CD4-positive, alpha-beta T cell treated with Interleukin-10 for 1 hour (primary cell): ENCODE data around the gene MARCOL.

Source experiments
- DNase-seq: peaks from one replicate; pipeline ENCODE4 v3.0.0-alpha.2; 2020

The MARCOL gene, protein sequence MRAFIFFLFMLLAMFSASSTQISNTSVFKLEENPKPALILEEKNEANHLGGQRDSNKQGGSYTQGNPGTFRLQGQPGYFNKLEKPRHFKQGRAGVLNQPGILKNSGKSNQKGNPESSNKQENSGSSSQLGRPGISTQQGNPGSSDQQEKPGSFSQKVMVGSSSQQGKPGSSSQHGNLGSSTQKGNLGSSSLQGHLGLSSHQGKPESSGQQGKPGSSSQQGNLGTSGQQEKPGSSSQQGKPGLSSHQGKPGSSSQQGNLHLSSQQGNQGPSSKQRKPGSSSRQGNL

DNA sequence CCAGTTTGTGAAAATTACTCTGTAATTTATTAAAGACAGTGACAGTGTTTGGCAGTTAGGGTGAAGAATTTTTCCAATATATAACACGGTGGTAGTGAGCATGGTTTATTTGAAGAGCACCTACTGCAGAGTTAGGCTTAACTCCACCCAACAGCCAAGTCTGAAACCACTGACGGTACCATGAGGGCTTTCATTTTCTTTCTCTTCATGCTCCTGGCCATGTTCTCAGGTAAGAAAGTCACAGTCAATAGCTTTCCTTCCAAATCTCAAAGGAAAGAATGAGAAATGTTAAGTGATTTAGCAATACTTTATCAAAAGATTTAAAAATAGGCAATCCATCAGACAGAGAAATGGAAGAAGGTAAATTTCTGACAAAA lies at the start of gene MARCOL:
MARCOL (plus strand) TSS at position 108 of the 377 bp plus-strand sequence; CDS start at position 181, 73 bp downstream.
- DNase-seq = no peak

DNA sequence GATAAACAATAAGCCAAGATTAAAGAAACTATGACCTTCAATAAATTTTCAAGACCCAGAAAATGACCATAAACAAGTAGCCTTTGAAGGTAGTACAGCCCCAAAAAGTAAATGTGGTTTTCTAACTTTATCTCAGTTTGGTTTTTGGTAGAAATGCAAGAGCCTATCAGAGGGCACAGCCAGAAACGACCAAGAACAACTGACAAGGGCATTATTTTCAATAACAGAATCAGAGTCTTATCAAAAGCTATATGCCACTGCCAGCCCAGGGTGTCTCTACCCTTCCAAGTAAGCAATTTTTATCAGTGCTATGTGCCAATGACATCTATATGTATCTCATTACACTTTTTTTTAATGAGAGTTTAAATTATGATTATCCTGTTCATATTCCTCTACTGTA lies 47.3 kb upstream of the MARCOL start:
- DNase-seq = no peak

DNA sequence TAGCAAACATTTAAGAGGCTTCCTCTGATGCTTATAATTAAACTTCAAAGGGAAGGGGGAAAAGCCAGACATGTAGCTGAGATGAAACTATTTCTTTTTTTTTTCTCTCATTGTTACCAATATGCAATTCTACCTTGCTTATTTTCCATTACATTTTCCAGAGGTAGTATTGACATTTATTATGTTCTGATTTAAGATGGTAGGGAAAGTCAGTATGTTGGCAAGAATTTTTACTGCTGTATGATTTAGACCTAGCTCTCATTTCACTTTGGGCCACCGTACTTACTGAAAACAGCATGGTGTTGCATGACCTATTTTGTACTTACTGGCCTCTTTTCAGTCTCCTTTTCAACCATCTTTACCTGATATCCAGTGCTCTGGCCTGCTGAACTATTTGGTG lies 45.1 kb upstream of the MARCOL start:
- DNase-seq = no peak

DNA sequence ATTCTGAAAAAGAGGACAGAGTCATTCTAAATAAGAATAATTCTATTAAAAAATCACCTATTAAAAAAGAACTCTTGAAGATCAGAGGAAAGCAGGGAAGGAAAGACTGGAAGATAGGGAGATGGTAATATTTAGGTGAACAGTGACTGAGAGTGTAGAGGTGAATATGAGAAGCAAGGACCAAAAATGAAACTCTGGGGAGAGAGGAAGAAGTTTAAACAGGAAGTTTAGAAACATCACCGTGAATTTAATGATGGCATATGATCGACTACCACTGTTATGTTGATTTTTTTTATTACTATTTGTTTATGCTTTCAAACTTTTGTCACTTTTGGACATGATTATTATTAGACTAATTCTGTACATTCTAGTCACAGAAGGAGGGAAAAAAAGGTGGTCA lies 37.2 kb upstream of the MARCOL start:
- DNase-seq = no peak

DNA sequence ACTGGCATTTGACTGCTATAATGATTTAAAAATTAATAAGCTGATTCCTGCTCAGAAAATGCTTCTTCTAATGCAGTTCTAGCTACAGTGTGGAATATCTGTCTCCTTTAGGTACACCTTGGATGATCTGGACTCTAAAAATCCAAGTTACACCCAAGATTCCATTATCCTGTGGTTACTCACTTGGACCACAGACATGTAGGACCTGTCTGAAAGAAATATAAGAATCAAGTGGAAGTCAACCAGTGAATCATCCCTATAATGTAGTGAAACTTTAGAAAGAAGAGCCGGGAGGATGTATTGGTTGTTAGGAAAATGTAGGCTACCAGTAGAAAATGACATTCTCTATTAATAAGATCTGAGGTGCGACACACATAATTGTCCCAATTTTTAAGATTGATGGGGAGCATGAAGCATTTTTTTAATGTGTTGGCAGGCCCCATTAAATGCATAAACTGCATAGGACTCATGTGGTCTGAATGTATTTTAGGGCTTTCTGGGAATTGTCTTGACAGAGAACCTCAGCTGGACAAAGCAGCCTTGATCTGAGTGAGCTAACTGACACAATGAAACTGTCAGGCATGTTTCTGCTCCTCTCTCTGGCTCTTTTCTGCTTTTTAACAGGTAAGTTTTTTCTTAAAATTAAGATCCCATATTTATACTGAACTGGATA lies 35.7 kb upstream of the MARCOL start, which contains the start of gene SPINK6:
SPINK6 (plus strand) TSS at position 512 of the 673 bp plus-strand sequence; CDS start at position 567, 55 bp downstream.
- no peak for DNase-seq

DNA sequence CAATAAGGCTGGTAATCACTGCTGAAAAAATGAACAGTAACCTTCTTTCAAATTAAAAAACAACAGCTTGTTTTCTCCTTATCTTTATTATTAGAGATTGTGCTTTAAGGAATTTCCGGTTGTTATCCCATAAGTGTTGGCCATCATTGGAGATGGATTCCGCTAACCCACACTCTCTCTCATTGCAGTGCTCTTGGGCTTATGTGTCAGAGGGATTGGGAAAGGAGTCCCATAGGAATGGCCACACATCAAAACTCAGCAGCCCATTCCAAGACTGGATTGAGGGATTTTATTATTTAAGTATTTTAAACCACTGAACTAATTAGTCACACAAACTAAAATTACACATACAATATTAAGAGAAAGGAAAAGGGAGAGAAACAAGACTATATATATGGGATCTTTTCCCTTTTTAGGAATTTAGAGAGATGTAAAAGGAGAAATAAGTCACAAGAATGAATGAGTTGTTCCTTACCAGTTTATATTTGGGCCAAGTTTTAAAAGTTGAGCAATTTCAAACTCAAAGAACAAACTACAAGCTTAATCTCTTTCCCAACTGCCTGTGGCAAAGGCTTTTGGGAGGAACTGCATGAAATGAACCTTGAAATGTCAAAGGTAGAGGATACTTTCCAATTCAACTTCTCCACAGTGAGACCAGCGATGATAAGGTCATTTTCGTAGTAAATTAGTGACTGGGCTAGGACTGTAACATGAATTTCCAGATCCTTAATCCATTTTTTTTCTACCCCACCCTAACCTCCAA lies 33.1 kb upstream of the MARCOL start:
- no peak for DNase-seq

DNA sequence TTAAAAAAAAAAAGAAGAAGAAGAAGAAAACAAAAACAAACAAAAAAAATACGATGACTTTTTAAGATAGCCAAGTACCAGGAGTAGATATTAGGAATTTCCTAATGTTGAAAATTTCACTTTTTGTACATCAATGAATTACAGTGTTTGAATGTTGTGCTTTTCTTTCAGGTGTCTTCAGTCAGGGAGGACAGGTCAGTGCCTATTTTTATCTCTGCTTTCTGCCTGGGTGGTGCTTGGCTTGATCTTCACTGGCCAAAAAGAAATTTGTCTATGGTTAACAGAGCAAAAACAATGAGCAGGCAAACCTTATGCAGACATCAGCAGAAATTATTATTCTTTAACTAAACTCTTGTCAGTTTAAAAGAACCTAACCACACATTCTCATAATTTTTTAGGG lies 32.5 kb upstream of the MARCOL start:
- no peak for DNase-seq

DNA sequence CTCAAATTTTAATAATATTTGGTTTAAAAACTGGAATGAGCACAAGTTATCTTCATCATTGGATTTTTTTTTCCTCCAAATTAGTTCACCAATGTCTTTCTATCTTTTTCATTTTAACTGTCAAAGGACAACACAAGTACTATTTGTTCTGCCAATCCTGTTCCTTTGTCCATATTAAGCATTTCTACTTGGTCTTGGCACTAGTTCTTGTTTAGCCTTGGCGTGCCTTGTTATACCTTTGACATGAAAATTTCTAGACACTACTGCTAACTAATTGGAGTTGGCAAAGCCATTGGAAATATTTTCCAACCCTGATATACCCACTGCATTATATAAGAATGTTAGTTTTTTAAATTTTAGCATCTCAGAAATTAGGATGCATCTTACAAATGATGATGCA lies 31.7 kb upstream of the MARCOL start:
- no peak for DNase-seq

DNA sequence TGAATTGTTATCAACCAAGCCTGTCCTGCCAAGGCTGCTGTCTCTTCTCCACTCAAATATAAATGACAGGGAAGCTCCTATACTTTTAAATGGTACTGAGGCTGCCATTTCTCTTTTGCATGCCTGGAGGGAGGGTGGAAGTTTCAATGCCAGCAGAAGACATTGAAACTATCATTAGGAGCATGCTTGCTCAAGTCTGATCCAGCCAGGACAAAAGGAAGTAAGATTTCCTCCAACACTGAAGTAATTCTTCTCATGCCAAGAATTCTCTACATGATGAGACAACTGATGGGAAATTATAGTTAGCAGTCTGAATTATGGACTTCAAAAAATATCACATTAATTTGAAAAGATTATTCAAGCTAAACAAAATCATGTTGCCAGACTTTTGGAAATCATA lies 30.1 kb upstream of the MARCOL start:
- no peak for DNase-seq

DNA sequence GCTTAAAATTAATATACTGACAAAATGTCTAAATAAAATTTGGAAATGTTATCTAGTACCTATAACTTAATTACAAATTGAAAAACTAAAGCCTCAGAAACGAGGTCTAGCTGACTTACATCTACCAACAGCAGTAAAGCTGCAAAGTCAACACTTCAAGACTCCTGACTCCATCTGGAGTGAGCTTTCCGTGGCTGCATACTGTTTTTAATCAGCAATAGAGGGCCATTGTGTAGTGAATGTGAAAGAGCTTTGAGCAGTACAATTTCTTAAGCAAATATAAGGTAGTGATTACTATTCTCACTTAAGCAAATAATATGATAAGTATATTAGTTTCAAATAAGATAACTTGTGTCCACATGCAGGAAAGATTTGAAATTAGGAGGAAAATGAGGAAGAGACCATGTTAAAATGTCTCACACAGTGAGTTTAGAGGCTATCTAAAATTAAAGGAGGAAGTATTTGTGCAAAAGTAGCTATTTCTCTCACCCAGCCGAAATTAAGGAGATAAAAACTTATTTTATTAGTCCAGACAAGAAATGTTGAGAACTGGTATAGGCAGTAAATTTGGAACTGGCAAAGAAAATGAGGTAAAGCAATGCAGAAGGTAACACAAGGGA lies 29.1 kb upstream of the MARCOL start:
- DNase-seq = no peak

DNA sequence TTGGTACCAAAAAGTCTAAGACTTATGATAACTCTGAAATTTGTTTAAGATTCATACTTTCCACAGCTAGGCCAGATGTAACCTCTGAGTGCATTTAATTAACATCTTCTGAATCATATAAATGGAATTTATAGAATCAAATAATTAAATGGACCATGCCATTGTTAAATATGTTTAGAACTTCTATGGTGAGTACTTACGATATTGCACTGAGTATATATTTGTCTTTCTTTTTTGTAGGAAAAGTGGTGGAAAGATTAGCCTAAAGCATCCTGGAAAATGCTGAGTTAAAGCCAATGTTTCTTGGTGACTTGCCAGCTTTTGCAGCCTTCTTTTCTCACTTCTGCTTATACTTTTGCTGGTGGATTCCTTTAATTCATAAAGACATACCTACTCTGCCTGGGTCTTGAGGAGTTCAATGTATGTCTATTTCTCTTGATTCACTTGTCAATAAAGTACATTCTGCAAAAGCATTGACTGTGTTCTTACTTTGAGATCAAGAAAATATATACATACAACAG lies 23.6 kb upstream of the MARCOL start:
- no peak for DNase-seq

DNA sequence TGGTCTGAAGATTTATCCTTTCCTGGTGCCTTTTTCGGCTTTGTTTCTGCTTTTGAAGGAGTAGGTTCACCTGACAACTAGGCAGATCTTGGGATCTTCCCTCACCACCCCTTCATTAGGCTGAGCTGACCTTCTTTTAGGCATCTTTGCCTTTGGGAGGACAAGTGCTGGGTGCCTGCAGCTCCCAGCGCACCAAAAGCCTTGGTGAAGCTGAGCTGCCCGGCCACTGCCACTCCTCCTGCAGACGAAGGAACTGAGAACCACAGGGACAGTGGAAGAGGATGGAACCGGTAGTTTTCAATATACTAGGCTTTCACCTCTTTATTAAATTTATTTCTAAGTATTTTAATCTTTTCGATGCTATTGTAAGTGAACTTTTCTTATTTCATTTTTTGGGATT lies 16.8 kb upstream of the MARCOL start:
- DNase-seq = no peak

DNA sequence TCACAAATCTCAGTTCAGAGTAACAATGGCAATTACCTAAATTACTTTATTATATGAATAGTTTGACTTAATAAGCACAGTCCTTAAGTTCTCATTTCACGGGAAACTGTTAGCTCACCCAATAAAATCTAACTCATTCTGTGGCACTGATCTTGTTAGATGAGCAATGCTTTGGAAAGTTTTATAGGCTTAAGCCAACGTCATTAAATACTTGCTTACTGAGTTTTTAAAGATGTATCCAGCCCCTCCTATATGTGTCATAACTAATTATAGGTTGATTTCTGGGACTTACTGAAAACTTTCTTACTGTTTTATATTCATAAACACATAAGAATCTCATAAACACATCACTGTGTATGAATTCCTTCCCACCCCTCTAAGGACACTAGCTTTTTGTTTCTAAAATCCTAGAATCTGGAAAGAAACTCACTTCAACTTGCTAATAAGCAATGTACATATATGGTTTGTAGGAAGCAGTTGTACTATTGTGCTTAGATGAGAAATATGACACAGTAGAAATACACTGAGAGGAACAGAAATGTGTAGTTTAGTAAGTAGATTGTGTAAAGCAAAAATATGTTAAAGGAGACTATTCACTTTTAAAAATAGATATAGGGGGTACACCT lies 14.1 kb upstream of the MARCOL start:
- no peak for DNase-seq

DNA sequence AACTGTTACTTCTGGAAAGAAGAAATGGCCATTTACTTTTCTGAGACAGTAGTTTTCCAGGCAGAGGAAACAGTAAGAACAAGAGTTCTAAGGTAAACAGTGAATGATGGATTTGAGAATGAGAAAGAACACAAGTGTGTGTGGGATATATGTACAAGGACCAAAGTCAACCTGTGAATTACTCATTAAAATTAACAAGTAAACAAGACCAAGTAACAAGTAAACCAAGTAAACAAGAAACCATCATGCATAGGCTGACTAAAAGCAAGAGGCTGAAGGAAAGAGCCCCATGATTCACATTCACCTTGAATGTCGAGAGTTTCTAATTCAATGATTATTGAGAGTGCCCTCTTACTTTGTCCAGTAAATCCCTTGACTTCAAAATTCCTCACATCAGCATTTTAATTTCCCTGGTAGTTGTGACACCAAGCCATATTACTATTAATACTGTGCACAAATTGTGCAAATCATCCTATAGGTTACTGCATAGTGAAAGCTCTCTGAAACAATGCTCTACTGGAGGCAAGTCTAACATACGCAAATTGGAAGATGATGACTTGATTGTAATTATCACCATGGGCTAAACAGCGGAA lies 9.8 kb upstream of the MARCOL start:
- no peak for DNase-seq

DNA sequence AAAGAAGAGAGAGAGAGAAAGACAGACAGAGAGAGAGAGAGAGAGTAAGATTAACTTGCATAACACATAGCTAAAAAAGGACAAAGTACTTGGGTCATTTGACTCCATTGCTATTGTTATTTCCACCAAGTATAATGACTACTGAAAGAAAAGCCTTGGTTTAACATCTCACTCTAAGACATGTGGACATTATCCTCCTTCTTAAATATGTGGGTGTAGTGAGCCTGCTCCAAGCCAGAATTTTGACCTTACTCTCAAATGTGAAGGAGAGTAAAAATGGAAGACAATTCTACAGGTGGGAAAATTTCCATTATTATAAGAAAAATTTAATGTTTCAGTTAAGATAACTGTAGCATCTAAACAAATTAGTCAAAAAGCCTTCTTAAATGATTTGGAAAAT lies 8.5 kb upstream of the MARCOL start:
- no peak for DNase-seq

DNA sequence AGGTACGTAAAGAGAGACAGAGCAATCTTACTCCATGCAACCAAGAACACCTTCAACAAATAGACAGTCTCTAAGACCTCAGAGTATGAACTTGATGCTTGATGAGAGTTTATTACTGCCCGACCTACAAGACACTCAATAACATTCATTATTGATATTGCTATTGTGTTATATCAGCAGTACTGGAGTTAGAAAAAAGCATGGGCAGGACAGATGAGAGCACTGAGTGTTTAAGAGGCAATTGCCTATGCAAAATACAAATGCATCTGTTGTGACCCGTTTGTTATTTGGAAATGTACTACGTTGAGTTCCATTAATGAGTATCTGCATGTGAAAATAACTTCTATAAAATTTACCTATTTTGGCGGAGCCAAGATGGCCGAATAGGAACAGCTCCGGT lies 8.1 kb upstream of the MARCOL start:
- no peak for DNase-seq

DNA sequence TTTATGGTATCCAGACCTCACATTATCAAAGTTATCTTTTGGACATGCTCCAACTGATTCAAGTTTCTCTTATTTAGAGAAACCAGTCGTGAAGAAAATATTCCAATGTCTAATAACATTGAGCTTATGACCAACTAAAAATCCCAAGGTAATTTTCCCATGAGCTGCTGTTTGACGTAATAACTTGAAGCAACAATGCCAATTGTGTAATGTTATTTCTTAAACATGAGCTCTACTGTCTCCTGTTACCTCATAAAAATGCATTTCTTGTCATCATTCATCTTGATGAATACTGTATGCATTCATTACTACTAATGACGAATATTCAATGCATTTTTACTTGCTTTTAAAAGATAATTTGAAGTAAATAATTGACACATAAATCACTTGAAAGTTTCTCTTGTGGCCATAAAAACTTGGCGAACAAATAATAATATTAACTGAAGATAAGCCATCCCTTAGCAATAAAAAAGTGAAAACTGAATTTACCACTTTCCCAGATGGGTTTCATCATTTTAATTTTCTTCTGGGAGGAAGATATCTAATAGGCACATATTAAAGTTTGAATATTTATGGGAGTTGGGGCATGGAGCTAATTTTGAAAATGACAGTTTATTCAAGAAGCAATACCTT lies 424 bp upstream of the MARCOL start:
- DNase-seq = no peak

DNA sequence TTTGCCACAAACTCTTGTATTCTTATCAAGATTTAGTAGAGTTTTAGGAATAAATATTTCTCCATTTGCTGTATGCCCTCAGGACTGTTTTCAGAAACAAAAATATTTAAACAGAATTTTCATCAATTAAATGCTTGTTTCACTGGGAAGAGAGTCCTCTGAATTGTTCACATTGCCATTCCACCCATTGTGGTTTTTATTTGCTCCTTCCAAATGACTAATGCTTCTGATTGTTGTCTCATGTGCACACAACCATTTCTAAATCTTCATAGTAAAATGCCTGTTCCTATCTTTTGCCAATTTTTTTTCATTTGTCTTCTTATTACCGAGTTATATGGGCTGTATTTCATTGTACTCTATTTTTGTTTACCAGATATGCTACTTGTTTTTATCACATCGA lies 10.6 kb downstream of the MARCOL start:
- no peak for DNase-seq

DNA sequence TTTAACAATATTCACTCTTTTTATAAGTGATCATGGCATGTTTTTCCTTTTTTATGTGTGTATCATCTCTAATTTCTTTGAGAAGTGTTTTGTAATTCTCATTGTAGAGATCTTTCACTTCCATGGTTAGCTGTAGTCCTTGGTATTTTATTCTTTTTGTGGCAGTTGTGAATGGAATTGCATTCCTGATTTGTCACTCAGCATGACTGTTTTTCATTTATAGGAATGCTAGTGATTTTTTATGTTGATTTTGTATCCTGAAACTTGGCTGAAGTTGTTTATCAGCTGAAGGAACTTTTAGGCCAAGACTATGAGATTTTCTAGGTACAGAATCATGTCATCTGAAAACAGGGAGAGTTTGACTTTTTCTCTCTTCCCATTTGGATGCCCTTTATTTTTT lies 17.1 kb downstream of the MARCOL start:
- DNase-seq = no peak

DNA sequence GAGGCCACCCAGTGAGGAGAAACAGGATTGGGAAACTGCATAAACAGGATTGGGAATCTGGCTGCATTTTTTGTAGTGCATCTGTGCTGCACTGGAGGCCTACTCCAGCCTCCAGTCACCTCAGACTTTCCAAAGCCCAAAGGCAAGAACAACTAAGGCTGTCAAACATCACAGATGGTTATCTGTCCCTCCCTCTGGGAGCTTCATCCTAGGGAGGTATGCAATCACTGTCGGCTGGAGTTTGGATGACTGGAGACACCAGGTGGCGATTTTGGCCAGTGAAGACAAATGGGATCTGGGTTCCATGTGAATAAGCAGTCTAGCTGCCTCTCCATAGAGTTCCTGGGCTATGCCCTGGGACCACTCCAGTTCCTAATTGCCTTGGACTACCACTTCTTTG lies 21.0 kb downstream of the MARCOL start:
- no peak for DNase-seq

DNA sequence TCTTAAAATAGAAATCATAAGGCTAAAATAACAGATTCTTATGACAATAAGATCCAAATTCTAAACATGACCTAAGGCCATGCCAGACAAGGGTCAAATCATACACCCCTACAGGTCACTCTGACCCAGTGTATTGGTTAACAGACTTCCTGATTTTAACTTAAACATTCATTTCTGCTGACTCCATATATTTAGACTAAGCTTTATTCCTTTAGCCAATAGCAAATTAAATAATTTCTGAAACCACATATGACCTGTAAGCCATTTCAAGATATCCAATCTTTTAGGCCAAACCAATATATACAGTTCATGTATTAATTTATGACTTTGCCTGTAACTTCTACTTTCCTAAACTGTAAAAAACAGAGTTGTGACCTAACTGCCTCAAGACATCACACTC lies 22.9 kb downstream of the MARCOL start:
- no peak for DNase-seq

DNA sequence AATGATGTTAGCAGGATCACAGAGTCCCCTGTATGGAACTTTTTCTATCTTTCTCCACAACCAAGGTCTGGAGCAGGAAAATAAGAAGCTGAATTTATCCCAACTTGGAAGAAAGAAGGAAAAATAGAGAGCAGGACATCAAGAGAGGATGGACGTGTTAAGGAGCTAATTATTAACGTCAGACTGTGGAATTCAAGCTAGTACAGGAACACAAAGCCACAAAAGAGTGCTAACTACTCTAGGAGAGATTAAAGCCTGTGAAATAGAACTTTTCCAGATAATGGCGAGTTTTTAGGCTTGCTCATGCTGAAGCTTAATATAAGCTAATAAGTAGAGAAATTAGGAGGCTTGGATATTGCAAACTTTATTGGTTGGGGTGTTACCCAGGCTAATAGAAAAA lies 29.6 kb downstream of the MARCOL start:
- DNase-seq = no peak
